Neuronal stem cell (in vitro differentiated cells): ENCODE measurements around the gene PMS1. TPM values are rescaled to one million over a fixed set of nuclear protein-coding genes. Genes with fewer than 3 reads are reported as not detected.

Experiments used
- DNase-seq: peaks from one replicate; pipeline ENCODE4 v3.0.0-alpha.2; 2013; ENCODE audit warnings: low spot score
- H2AFZ ChIP-seq: one replicate; pipeline ENCODE4 v1.6.1; 2013; ENCODE audit warnings: mild to moderate bottlenecking, low read length, inconsistent platforms
- H2AK5ac ChIP-seq: 2 replicates; pipeline ENCODE4 v1.6.1; 2013; ENCODE audit warnings: low read depth, mild to moderate bottlenecking, inconsistent platforms, low read length, moderate library complexity, mixed read lengths
- H2BK120ac ChIP-seq: 2 replicates; pipeline ENCODE4 v1.6.1; 2013; ENCODE audit warnings: low read depth, mild to moderate bottlenecking, inconsistent platforms, low read length, moderate library complexity, mixed read lengths
- H2BK12ac ChIP-seq: one replicate; pipeline ENCODE4 v1.6.1; 2013; ENCODE audit warnings: low read length, inconsistent platforms
- H2BK15ac ChIP-seq: 2 replicates; pipeline ENCODE4 v1.6.1; 2013; ENCODE audit warnings: mild to moderate bottlenecking, low read length, inconsistent platforms, mixed read lengths
- H2BK5ac ChIP-seq: one replicate; pipeline ENCODE4 v1.6.1; 2013; ENCODE audit warnings: inconsistent platforms, mild to moderate bottlenecking, low read length, moderate library complexity
- H3K14ac ChIP-seq: one replicate; pipeline ENCODE4 v1.6.1; 2013; ENCODE audit warnings: low read length, inconsistent platforms
- H3K18ac ChIP-seq: 2 replicates; pipeline ENCODE4 v1.6.1; 2013; ENCODE audit warnings: low read length, inconsistent platforms
- H3K23ac ChIP-seq: 2 replicates; pipeline ENCODE4 v1.6.1; 2013; ENCODE audit warnings: low read depth, mild to moderate bottlenecking, mixed read lengths, low read length, inconsistent platforms; ENCODE audit not compliant: poor library complexity
- H3K27ac ChIP-seq: replicated peaks from 3 replicates; pipeline ENCODE4 v1.5.1; 2013; ENCODE audit warnings: low read length, inconsistent platforms
- H3K27me3 ChIP-seq, 3 experiments: 2 replicates each; pipeline ENCODE4 v1.6.1; 2013; ENCODE audit warnings: low read length in 3 of 3, mild to moderate bottlenecking in 2 of 3, inconsistent platforms in 1 of 3, low read depth in 1 of 3, mixed read lengths in 1 of 3, moderate library complexity in 1 of 3; ENCODE audit not compliant: control insufficient read depth in 3 of 3, insufficient read depth in 3 of 3
- H3K36me3 ChIP-seq, 2 donors: replicated peaks in 1 of 2; 2 replicates each; pipeline ENCODE4 v1.6.1; 2013; ENCODE audit warnings: low read length in 2 of 2; ENCODE audit not compliant: control insufficient read depth in 2 of 2, insufficient read depth in 2 of 2
- H3K4ac ChIP-seq: 2 replicates; pipeline ENCODE4 v1.6.1; 2013; ENCODE audit warnings: inconsistent platforms, mild to moderate bottlenecking, low read length, moderate library complexity
- H3K4me1 ChIP-seq, 2 donors: 1 replicate in 1 of 2; 2 replicates in 1 of 2; pipeline ENCODE4 v1.6.1; 2013; ENCODE audit warnings: low read length in 2 of 2, low read depth in 1 of 2; ENCODE audit not compliant: control insufficient read depth in 2 of 2, insufficient read depth in 1 of 2
- H3K4me2 ChIP-seq: one replicate; pipeline ENCODE4 v1.6.1; 2013; ENCODE audit warnings: mild to moderate bottlenecking, low read length, inconsistent platforms; ENCODE audit not compliant: insufficient read depth, poor library complexity, severe bottlenecking
- H3K4me3 ChIP-seq, 2 donors: 2 replicates each; pipeline ENCODE4 v1.5.1; 2013; ENCODE audit warnings: low read length in 2 of 2, mild to moderate bottlenecking in 2 of 2, inconsistent platforms in 1 of 2, moderate library complexity in 1 of 2
- H3K79me1 ChIP-seq: one replicate; pipeline ENCODE4 v1.6.1; 2013; ENCODE audit warnings: low read depth, mild to moderate bottlenecking, inconsistent platforms, low read length, moderate library complexity
- H3K9ac ChIP-seq: one replicate; pipeline ENCODE4 v1.6.1; 2013; ENCODE audit warnings: mild to moderate bottlenecking, low read depth, low read length, inconsistent platforms; ENCODE audit not compliant: poor library complexity
- H3K9me3 ChIP-seq, 2 donors: replicated peaks in 1 of 2; 2 replicates each; pipeline versions ENCODE3 to v1.6.1; 2013; ENCODE audit warnings: low read length in 2 of 2, mild to moderate bottlenecking in 2 of 2, inconsistent platforms in 1 of 2, low read depth in 1 of 2, mixed read lengths in 1 of 2, moderate library complexity in 1 of 2; ENCODE audit not compliant: control insufficient read depth in 2 of 2, insufficient read depth in 1 of 2
- H4K8ac ChIP-seq: one replicate; pipeline ENCODE4 v1.6.1; 2013; ENCODE audit warnings: low read depth, mild to moderate bottlenecking, inconsistent platforms, low read length, moderate library complexity
- H4K91ac ChIP-seq: one replicate; pipeline ENCODE4 v1.6.1; 2013; ENCODE audit warnings: low read length, low read depth, mild to moderate bottlenecking, inconsistent platforms; ENCODE audit not compliant: poor library complexity
- WGBS, 2 donors: extraction: QIAGEN DNeasy Blood & Tissue Kit; methylation state at CpG; one replicate each; pipeline ENCODE4 v1.1.7; 2013; ENCODE audit warnings: missing lambda C conversion rate in 2 of 2, mixed read lengths in 1 of 2; ENCODE audit not compliant: insufficient read length in 2 of 2, insufficient replicate concordance in 1 of 2; ENCODE audit errors: extremely low coverage in 2 of 2; 5-methylcytosine and 5-hydroxymethylcytosine counted together
- polyA plus RNA-seq, 2 experiments: library from polyadenylated mRNA; stranded (reverse); fragments of 200-250 nt; gene quantifications; one replicate each; pipeline ENCODE4 v1.2.3, GENCODE V29; 2013

PMS1 gene
- 42.0 TPM for polyA plus RNA-seq (2013, experiment 1 of 2)
- polyA plus RNA-seq (2013, experiment 2 of 2), result 41.4 TPM

GRCh38 chr2:189783927-189784867, at the start of gene PMS1, which contains the start of gene ORMDL1:
PMS1 (plus strand) TSS chr2:189784450; CDS start chr2:189791810, 7,360 bp downstream.
ORMDL1 (minus strand) TSS chr2:189784339; CDS start chr2:189782595, 1,744 bp downstream.
- WGBS, 2 donors, result no CpG with 5 or more reads among the region's 96 CpGs

DNA sequence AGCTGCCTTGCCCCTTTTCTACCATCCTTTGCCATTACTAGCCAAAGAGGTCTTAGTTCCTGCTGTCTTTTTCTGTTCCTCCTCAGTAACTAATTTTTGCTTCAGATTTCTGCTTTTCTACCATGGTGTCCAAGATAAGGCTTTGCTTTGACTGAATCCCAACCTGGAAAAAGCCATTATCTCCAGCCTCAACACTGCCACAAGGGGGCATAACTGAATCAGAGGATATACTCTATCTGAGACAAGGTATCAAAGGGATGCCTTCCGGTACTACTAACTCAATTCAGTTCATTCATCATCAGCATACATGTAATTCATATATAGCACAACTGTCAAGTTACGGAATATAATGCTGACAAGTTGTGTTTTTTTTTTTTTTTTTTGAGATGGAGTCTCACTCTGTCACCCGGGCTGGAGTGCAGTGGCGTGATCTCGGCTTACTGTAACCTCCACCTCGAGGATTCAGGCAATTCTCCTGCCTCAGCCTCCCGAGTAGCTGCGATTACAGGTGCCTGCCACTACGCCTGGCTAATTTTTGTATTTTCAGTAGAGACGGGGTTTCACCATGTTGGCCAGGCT, 33.1 kb upstream of the PMS1 start:
- Histone ChIP-seq H2BK5ac (no peak overlapping the region), H3K4me2 (no peak overlapping the region), H3K14ac (no peak overlapping the region), H3K36me3 (peaks cover 20 to 85% of the 10 kb centered on the region in 2 donors), H2BK120ac (no peak overlapping the region), H3K4me1 (no peaks in the 10 kb centered on the region), H2BK15ac (no peak overlapping the region), H3K9ac (no peak overlapping the region), H3K27ac (no peak overlapping the region), H3K9me3 (no peaks in the 10 kb centered on the region), H3K27me3 (no peaks in the 10 kb centered on the region), H4K91ac (no peak overlapping the region), H3K4me3 (no peak overlapping the region), H3K79me1 (no peaks in the 10 kb centered on the region), H3K4ac (no peak overlapping the region), H3K23ac (no peak overlapping the region), H2AK5ac (no peak overlapping the region), H2BK12ac (no peak overlapping the region), H3K18ac (no peak overlapping the region), H4K8ac (no peak overlapping the region), H2AFZ (no peak overlapping the region)
- no CpG with 5 or more reads among the region's 10 CpGs for WGBS, 2 donors
- DNase-seq, result peak; percentile 14

More at GRCh38 chr2:189783927-189784867, at the start of gene PMS1, which contains the start of gene ORMDL1:
- H2AFZ ChIP-seq, result peak within 1 kb of the TSS; percentile 97
- no peaks in the 10 kb centered on the region for H3K27me3 ChIP-seq
- H3K4me3 ChIP-seq, result peak within 1 kb of the TSS; percentile 75 to 95
- H2BK12ac ChIP-seq, result no peak within 1 kb of the TSS
- peaks cover 8 to 72% of the 10 kb centered on the region in 2 donors for H3K36me3 ChIP-seq
- no peak within 1 kb of the TSS for H2AK5ac ChIP-seq
- H3K18ac ChIP-seq, result peak within 1 kb of the TSS; percentile 100
- H2BK120ac ChIP-seq, result no peak within 1 kb of the TSS
- peak within 1 kb of the TSS; percentile 99 for H3K23ac ChIP-seq
- H2BK5ac ChIP-seq, result peak within 1 kb of the TSS; percentile 96
- peak within 1 kb of the TSS; percentile 95 for H4K91ac ChIP-seq
- peak; percentile 95 for DNase-seq
- H3K4ac ChIP-seq, result no peak within 1 kb of the TSS
- H3K27ac ChIP-seq, result peak within 1 kb of the TSS; percentile 96
- no peaks in the 10 kb centered on the region for H3K9me3 ChIP-seq
- H3K4me2 ChIP-seq, result peak within 1 kb of the TSS; percentile 69
- peak within 1 kb of the TSS; percentile 17 for H4K8ac ChIP-seq
- peaks cover 2% of the 10 kb centered on the region for H3K79me1 ChIP-seq
- peak within 1 kb of the TSS; percentile 96 for H3K9ac ChIP-seq
- H2BK15ac ChIP-seq, result peak within 1 kb of the TSS; percentile 92
- H3K14ac ChIP-seq, result peak within 1 kb of the TSS; percentile 98
- H3K4me1 ChIP-seq, result peaks cover 2 to 5% of the 10 kb centered on the region in 2 donors

- H3K4me3 ChIP-seq, result no peak overlapping the region
- no peak overlapping the region for H2BK5ac ChIP-seq
- H3K14ac ChIP-seq, result no peak overlapping the region
- no peak overlapping the region for H2AK5ac ChIP-seq
- H2BK15ac ChIP-seq, result no peak overlapping the region
- no peak overlapping the region for H4K91ac ChIP-seq
- H2BK12ac ChIP-seq, result no peak overlapping the region
- H3K36me3 ChIP-seq, result peaks cover 12 to 42% of the 10 kb centered on the region in 2 donors
- H4K8ac ChIP-seq, result no peak overlapping the region
- no peak overlapping the region for H2BK120ac ChIP-seq
- no peak overlapping the region for H3K4me2 ChIP-seq
- H2AFZ ChIP-seq, result no peak overlapping the region
- no peak overlapping the region for H3K23ac ChIP-seq
- H3K27me3 ChIP-seq, result no peaks in the 10 kb centered on the region
- no peak overlapping the region for H3K18ac ChIP-seq
- no peak overlapping the region for H3K4ac ChIP-seq
- no peak overlapping the region for H3K27ac ChIP-seq
- H3K9me3 ChIP-seq, result no peaks in the 10 kb centered on the region
- no peaks in the 10 kb centered on the region for H3K4me1 ChIP-seq
- WGBS, 2 donors, result no CpG with 5 or more reads among the region's 2 CpGs
- no peak overlapping the region for H3K9ac ChIP-seq
- H3K79me1 ChIP-seq, result no peaks in the 10 kb centered on the region
- no peak for DNase-seq
These were observed 27.8 kb upstream of the PMS1 start for GRCh38 chr2:189756311-189756952.
